GM21381 (cell line): ENCODE data around the gene CCDC187.
"Not testable (repeated sequence)": the region's sequence is repeated elsewhere in the genome, so short reads cannot be mapped to it uniquely, and the experiment has no call there.

ENCODE experiments used
- ATAC-seq: cut with Tn5 transposase; IDR thresholded peaks from one replicate; pipeline ENCODE4 v1.9.1; 2021; ENCODE audit warnings: mild to moderate bottlenecking, moderate library complexity; ENCODE audit not compliant: unreplicated experiment

CCDC187 gene

GRCh38 chr9:136244122-136244968, 59.5 kb downstream of the CCDC187 start:
- no peak for ATAC-seq

- no peak for ATAC-seq
Observed at GRCh38 chr9:136243631-136244030, 60.3 kb downstream of the CCDC187 start.

- no peak for ATAC-seq
Observed at GRCh38 chr9:136242918-136243525, 60.9 kb downstream of the CCDC187 start.

GRCh38 chr9:136242248-136242647, 61.6 kb downstream of the CCDC187 start:
- ATAC-seq: no peak

GRCh38 chr9:136241542-136241941, 62.4 kb downstream of the CCDC187 start:
- ATAC-seq: no peak

GRCh38 chr9:136240941-136241340, 63.0 kb downstream of the CCDC187 start:
- no peak for ATAC-seq

- peak; percentile 31 for ATAC-seq
Observed at GRCh38 chr9:136239983-136240330, 63.9 kb downstream of the CCDC187 start.

GRCh38 chr9:136239135-136239982, 64.5 kb downstream of the CCDC187 start:
- no peak for ATAC-seq

- ATAC-seq: no peak
Observed at GRCh38 chr9:136238342-136238732, 65.6 kb downstream of the CCDC187 start.

- ATAC-seq: no peak
Observed at GRCh38 chr9:136237486-136238341, 66.2 kb downstream of the CCDC187 start.

- not testable (repeated sequence) for ATAC-seq
Observed at GRCh38 chr9:136236471-136237410, 67.2 kb downstream of the CCDC187 start.

- ATAC-seq: no peak
Observed at GRCh38 chr9:136235709-136236455, 68.0 kb downstream of the CCDC187 start.

- ATAC-seq: no peak
Observed at GRCh38 chr9:136235171-136235570, 68.7 kb downstream of the CCDC187 start.

- ATAC-seq: no peak
Observed at GRCh38 chr9:136234597-136234996, 69.3 kb downstream of the CCDC187 start.

GRCh38 chr9:136233868-136234267, 70.0 kb downstream of the CCDC187 start:
- no peak for ATAC-seq

- no peak for ATAC-seq
Observed at GRCh38 chr9:136233411-136233810, 70.5 kb downstream of the CCDC187 start.

GRCh38 chr9:136232969-136233368, 70.9 kb downstream of the CCDC187 start:
- no peak for ATAC-seq

- no peak for ATAC-seq
Observed at GRCh38 chr9:136231478-136232297, 72.2 kb downstream of the CCDC187 start.
